ENCODE results near the gene SLC38A7.
A peak's percentile ranks its signal among the peaks of the same experiment; 100 is the strongest.
"Not testable (repeated sequence)": the region's sequence is repeated elsewhere in the genome, so short reads cannot be mapped to it uniquely, and the experiment has no call there.

Gene SLC38A7

GRCh38 chr16:58640949-58641348, 43.6 kb downstream of the SLC38A7 start:
- no peak for DNase-seq (ENCODE audit: low read depth, low spot score)
- POLR2A ChIA-PET = no interaction called here
- TF ChIP-seq, protein P1, sequence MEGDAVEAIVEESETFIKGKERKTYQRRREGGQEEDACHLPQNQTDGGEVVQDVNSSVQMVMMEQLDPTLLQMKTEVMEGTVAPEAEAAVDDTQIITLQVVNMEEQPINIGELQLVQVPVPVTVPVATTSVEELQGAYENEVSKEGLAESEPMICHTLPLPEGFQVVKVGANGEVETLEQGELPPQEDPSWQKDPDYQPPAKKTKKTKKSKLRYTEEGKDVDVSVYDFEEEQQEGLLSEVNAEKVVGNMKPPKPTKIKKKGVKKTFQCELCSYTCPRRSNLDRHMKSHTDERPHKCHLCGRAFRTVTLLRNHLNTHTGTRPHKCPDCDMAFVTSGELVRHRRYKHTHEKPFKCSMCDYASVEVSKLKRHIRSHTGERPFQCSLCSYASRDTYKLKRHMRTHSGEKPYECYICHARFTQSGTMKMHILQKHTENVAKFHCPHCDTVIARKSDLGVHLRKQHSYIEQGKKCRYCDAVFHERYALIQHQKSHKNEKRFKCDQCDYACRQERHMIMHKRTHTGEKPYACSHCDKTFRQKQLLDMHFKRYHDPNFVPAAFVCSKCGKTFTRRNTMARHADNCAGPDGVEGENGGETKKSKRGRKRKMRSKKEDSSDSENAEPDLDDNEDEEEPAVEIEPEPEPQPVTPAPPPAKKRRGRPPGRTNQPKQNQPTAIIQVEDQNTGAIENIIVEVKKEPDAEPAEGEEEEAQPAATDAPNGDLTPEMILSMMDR (IDR thresholded peaks at IDR 0.05; ENCODE audit: insufficient read depth, low read length, missing control alignments) = no peak
- no peak overlapping the region for H3K4me3 ChIP-seq (ENCODE audit: low read depth, low read length)
- CTCF ChIA-PET = interaction anchor here (1.4 to 2.0 kb wide), 3 partner anchors 20 to 146 kb away, joined by 4 read pairs; no protein-coding TSS in a partner anchor

DNA sequence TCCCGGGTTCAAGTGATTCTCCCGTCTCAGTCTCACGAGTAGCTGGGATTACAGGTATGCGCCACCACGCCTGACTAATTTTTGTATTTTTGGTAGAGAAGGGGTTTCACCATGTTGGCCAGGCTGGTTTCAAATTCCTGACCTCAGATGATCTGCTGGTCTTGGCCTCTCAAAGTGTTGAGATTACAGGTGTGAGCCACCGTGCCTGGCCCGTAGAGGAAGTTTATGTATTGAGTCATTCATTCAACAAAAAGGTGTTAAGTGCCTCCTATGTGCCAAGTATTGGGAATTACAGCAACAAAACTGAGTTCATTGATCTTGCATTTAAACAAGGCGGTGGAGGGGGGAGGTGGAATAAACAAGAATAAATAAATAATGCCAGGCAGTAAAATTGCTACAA, 44.7 kb downstream of the SLC38A7 start:
- POLR2A ChIA-PET = no interaction called here
- CTCF ChIA-PET = interaction anchor here (0.8 to 2.0 kb wide), 7 partner anchors 11 to 302 kb away, joined by 3 to 7 read pairs (median 4); no protein-coding TSS in a partner anchor
- TF ChIP-seq, protein P1 (IDR thresholded peaks at IDR 0.05; ENCODE audit: insufficient read depth, low read length, missing control alignments) = no peak
- no peak for DNase-seq (ENCODE audit: low read depth, low spot score)
- no peak overlapping the region for H3K4me3 ChIP-seq (ENCODE audit: low read depth, low read length)

DNA sequence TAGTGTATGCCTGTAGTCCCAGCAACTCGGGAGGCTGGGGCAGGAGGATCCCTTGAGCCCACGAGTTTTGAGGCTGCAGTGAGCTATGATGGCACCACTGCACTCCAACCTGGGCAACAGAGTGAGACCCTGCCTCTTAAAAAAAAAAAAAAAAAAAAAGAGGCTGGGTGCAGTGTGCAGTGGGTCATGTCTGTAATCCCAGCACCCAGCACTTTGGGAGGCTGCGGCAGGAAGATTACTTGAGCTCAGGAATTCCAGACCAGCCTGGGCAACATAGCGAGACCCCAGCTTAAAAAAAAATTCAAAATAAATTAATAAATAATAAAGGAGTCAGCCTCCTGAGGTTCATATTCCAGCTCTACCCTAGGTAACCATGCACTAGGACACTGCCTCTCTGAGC, 45.3 kb downstream of the SLC38A7 start:
- TF ChIP-seq, protein P1 (IDR thresholded peaks at IDR 0.05; ENCODE audit: insufficient read depth, low read length, missing control alignments) = no peak
- DNase-seq (ENCODE audit: low read depth, low spot score) = no peak
- no peak overlapping the region for H3K4me3 ChIP-seq (ENCODE audit: low read depth, low read length)
- ChIA-PET POLR2A (no interaction called here), CTCF (interaction anchor here (0.8 to 1.3 kb wide), 5 partner anchors 12 to 301 kb away, joined by 3 to 7 read pairs (median 3); no protein-coding TSS in a partner anchor)

- POLR2A ChIA-PET = no interaction called here
- TF ChIP-seq, protein P1 (IDR thresholded peaks at IDR 0.05; ENCODE audit: insufficient read depth, low read length, missing control alignments) = peak; percentile 63
- CTCF ChIA-PET = interaction anchor here (0.9 to 1.3 kb wide), 2 partner anchors 14 to 125 kb away, joined by 3 to 7 read pairs; no protein-coding TSS in a partner anchor
- peak; percentile 63 for DNase-seq (ENCODE audit: low read depth, low spot score)
- no peak overlapping the region for H3K4me3 ChIP-seq (ENCODE audit: low read depth, low read length)
Observed at GRCh38 chr16:58638148-58639036, 46.2 kb downstream of the SLC38A7 start.

DNA sequence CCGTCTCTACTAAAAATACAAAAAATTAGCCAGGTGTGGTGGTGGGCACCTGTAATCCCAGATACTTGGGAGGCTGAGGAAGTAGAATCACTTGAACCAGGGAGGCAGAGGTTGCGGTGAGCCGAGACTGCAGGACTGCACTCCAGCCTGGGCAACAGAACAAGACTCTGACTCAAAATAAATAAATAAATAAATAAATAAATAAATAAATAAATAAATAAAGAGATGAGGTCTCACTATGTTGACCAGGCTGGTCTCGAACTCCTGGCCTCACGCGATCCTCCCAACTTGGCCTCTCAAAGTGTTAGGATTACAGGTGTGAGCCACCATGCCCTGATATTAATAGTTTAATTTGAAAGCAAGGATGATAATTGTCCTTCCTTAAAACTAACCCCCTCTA, 47.5 kb downstream of the SLC38A7 start:
- DNase-seq (ENCODE audit: low read depth, low spot score); H3K4me3 ChIP-seq (ENCODE audit: low read depth, low read length); POLR2A ChIA-PET: not testable (repeated sequence)
- CTCF ChIA-PET = interaction anchor here (0.8 to 1.3 kb wide), 5 partner anchors 16 to 300 kb away, joined by 3 to 6 read pairs (median 5); no protein-coding TSS in a partner anchor

- CTCF ChIA-PET = interaction anchor here (0.6 to 1.3 kb wide), 3 partner anchors 61 to 145 kb away, joined by 3 to 6 read pairs (median 4); no protein-coding TSS in a partner anchor
- TF ChIP-seq, protein P1 (IDR thresholded peaks at IDR 0.05; ENCODE audit: insufficient read depth, low read length, missing control alignments) = no peak
- no peak for DNase-seq (ENCODE audit: low read depth, low spot score)
- H3K4me3 ChIP-seq (ENCODE audit: low read depth, low read length) = no peak overlapping the region
- POLR2A ChIA-PET = no interaction called here
Observed at GRCh38 chr16:58636466-58636865, 48.1 kb downstream of the SLC38A7 start.
